H9 (cell line): ENCODE data around the gene TSC1. TPM values are rescaled to one million over a fixed set of nuclear protein-coding genes. Genes with fewer than 3 reads are reported as not detected.

ENCODE experiments used
- DNase-seq: peaks from one replicate; pipeline ENCODE4 v3.0.0-alpha.2; 2017
- H2AFZ ChIP-seq: one replicate; pipeline ENCODE4 v1.6.1; 2013; ENCODE audit warnings: mild to moderate bottlenecking, low read length, control low read depth, moderate library complexity
- H2AK5ac ChIP-seq: 2 replicates; pipeline ENCODE4 v1.6.1; 2013; ENCODE audit warnings: low read length, control low read depth, mixed read lengths; ENCODE audit not compliant: insufficient read length
- H2BK120ac ChIP-seq: one replicate; pipeline ENCODE4 v1.6.1; 2013; ENCODE audit warnings: low read depth, mild to moderate bottlenecking, low read length, control low read depth, inconsistent platforms; ENCODE audit not compliant: poor library complexity, severe bottlenecking
- H2BK12ac ChIP-seq: 2 replicates; pipeline ENCODE4 v1.6.1; 2013; ENCODE audit warnings: low read length, control low read depth, mixed read lengths, low read depth; ENCODE audit not compliant: insufficient read length
- H2BK15ac ChIP-seq: 2 replicates; pipeline ENCODE4 v1.6.1; 2013; ENCODE audit warnings: low read depth, low read length, control low read depth
- H2BK20ac ChIP-seq: one replicate; pipeline ENCODE4 v1.6.1; 2013; ENCODE audit warnings: low read depth, mild to moderate bottlenecking, low read length, control low read depth, inconsistent platforms; ENCODE audit not compliant: poor library complexity, severe bottlenecking
- H2BK5ac ChIP-seq: 2 replicates; pipeline ENCODE4 v1.6.1; 2013; ENCODE audit warnings: low read length, control low read depth, mixed read lengths; ENCODE audit not compliant: insufficient read length
- H3K14ac ChIP-seq: 2 replicates; pipeline ENCODE4 v1.6.1; 2013; ENCODE audit warnings: low read length, control low read depth; ENCODE audit not compliant: insufficient read depth
- H3K18ac ChIP-seq: 2 replicates; pipeline ENCODE4 v1.6.1; 2013; ENCODE audit warnings: low read depth, mild to moderate bottlenecking, mixed read lengths, low read length, control low read depth; ENCODE audit not compliant: insufficient read length
- H3K23ac ChIP-seq: 2 replicates; pipeline ENCODE4 v1.6.1; 2013; ENCODE audit warnings: low read length, control low read depth, mixed read lengths, low read depth; ENCODE audit not compliant: insufficient read length
- H3K23me2 ChIP-seq: 2 replicates; pipeline ENCODE4 v1.6.1; 2013; ENCODE audit warnings: low read depth, mild to moderate bottlenecking, mixed read lengths, low read length, control low read depth; ENCODE audit not compliant: insufficient read length, poor library complexity, severe bottlenecking
- H3K27ac ChIP-seq: 2 replicates; pipeline ENCODE4 v1.5.1; 2013; ENCODE audit warnings: low read length, control low read depth, mixed read lengths, low read depth; ENCODE audit not compliant: insufficient read length
- H3K27me3 ChIP-seq: 2 replicates; pipeline ENCODE4 v1.6.1; 2013; ENCODE audit warnings: low read length, control low read depth, inconsistent platforms; ENCODE audit not compliant: insufficient read depth
- H3K4ac ChIP-seq: 2 replicates; pipeline ENCODE4 v1.6.1; 2013; ENCODE audit warnings: low read depth, mild to moderate bottlenecking, control low read depth, inconsistent platforms, low read length, moderate library complexity
- H3K4me1 ChIP-seq: 2 replicates; pipeline ENCODE4 v1.6.1; 2013; ENCODE audit warnings: low read length, control low read depth, inconsistent platforms; ENCODE audit not compliant: insufficient read depth
- H3K4me2 ChIP-seq: 2 replicates; pipeline ENCODE4 v1.6.1; 2013; ENCODE audit warnings: low read length, control low read depth, mixed read lengths; ENCODE audit not compliant: insufficient read length, insufficient read depth
- H3K56ac ChIP-seq: 2 replicates; pipeline ENCODE4 v1.6.1; 2013; ENCODE audit warnings: low read depth, mild to moderate bottlenecking, mixed read lengths, low read length, control low read depth; ENCODE audit not compliant: insufficient read length
- H3K79me1 ChIP-seq: 2 replicates; pipeline ENCODE4 v1.6.1; 2013; ENCODE audit warnings: low read depth, mild to moderate bottlenecking, moderate library complexity, low read length, control low read depth, inconsistent platforms; ENCODE audit not compliant: insufficient read depth, poor library complexity, severe bottlenecking
- H3K79me2 ChIP-seq: 2 replicates; pipeline ENCODE4 v1.6.1; 2013; ENCODE audit warnings: low read length, control low read depth, inconsistent platforms; ENCODE audit not compliant: insufficient read depth
- H3K9ac ChIP-seq: 2 replicates; pipeline ENCODE4 v1.6.1; 2013; ENCODE audit warnings: low read length, control low read depth, mixed read lengths; ENCODE audit not compliant: insufficient read length; ENCODE audit errors: extremely low read depth
- H3K9me3 ChIP-seq: one replicate; pipeline ENCODE4 v1.6.1; 2013; ENCODE audit warnings: low read depth, low read length, inconsistent platforms; ENCODE audit not compliant: control insufficient read depth
- H3T11ph ChIP-seq: one replicate; pipeline ENCODE4 v1.6.1; 2013; ENCODE audit warnings: mild to moderate bottlenecking, low read length, control low read depth, inconsistent platforms
- H4K20me1 ChIP-seq: one replicate; pipeline ENCODE4 v1.6.1; 2013; ENCODE audit not compliant: control insufficient read depth, insufficient read length, insufficient read depth
- H4K5ac ChIP-seq: 2 replicates; pipeline ENCODE4 v1.6.1; 2013; ENCODE audit warnings: low read depth, mild to moderate bottlenecking, mixed read lengths, low read length, control low read depth; ENCODE audit not compliant: insufficient read length
- H4K8ac ChIP-seq: replicated peaks from 2 replicates; pipeline ENCODE4 v1.6.1; 2013; ENCODE audit warnings: low read length, control low read depth, mixed read lengths, low read depth; ENCODE audit not compliant: insufficient read length
- H4K91ac ChIP-seq: 2 replicates; pipeline ENCODE4 v1.6.1; 2013; ENCODE audit warnings: low read depth, mild to moderate bottlenecking, moderate library complexity, mixed read lengths, low read length, control low read depth; ENCODE audit not compliant: insufficient read length
- H3K27ac Mint-ChIP-seq, 3 experiments: 2 replicates in 2 of 3; 3 replicates in 1 of 3; pipeline ENCODE4 v1.8.0; 2020 to 2021; ENCODE audit warnings: mixed read lengths in 3 of 3, mild to moderate bottlenecking in 1 of 3, moderate library complexity in 1 of 3
- H3K27me3 Mint-ChIP-seq: 2 replicates; pipeline ENCODE4 v1.8.0; 2021; ENCODE audit warnings: low read depth, mild to moderate bottlenecking, moderate library complexity, mixed read lengths
- H3K36me3 Mint-ChIP-seq, 3 experiments: 2 replicates in 2 of 3; 3 replicates in 1 of 3; pipeline ENCODE4 v1.8.0; 2020 to 2021; ENCODE audit warnings: low read depth in 3 of 3, mixed read lengths in 3 of 3; ENCODE audit not compliant: insufficient read depth in 1 of 3
- H3K4me1 Mint-ChIP-seq, 2 experiments: 2 replicates each; pipeline ENCODE4 v1.8.0; 2020; ENCODE audit warnings: mixed read lengths in 2 of 2
- H3K4me3 Mint-ChIP-seq, 2 experiments: 2 replicates in 1 of 2; 3 replicates in 1 of 2; pipeline ENCODE4 v1.8.0; 2020 to 2021; ENCODE audit warnings: mild to moderate bottlenecking in 2 of 2, mixed read lengths in 2 of 2, moderate library complexity in 1 of 2
- H3K9me3 Mint-ChIP-seq, 2 experiments: 2 replicates in 1 of 2; 3 replicates in 1 of 2; pipeline ENCODE4 v1.8.0; 2020; ENCODE audit warnings: mild to moderate bottlenecking in 2 of 2, mixed read lengths in 2 of 2, moderate library complexity in 1 of 2
- CTCF ChIP-seq: fragments of 200-600 bp; sonication (generic); conservative IDR thresholded peaks from 3 replicates; pipeline ENCODE4 v1.8.0; 2021; ENCODE audit warnings: antibody characterized with exemption, mild to moderate bottlenecking
- WGBS: extraction: QIAGEN DNeasy Blood & Tissue Kit; methylation state at CpG from one replicate; pipeline ENCODE4 v1.1.7; 2013; ENCODE audit warnings: missing lambda C conversion rate, low lambda C conversion rate, mixed read lengths; ENCODE audit not compliant: insufficient read length; ENCODE audit errors: extremely low coverage; 5-methylcytosine and 5-hydroxymethylcytosine counted together
- total RNA-seq: library from RNA; stranded (reverse); gene quantifications from 2 replicates; pipeline ENCODE4 v1.2.1, GENCODE V29; 2021

TSC1 gene
- total RNA-seq, 1 experiment from 2014 or later = 32.7 TPM

- no peak overlapping the region for H4K91ac ChIP-seq
- no peak overlapping the region for H2BK20ac ChIP-seq
- no peaks in the 10 kb centered on the region for H3K4me1 ChIP-seq
- H3K27ac ChIP-seq = no peak overlapping the region
- no peak overlapping the region for H4K8ac ChIP-seq
- Mint-ChIP-seq H3K27ac (no peak overlapping the region), H3K4me3 (peak overlapping the region; percentile 74 to 82), H3K9me3 (no peaks in the 10 kb centered on the region), H3K4me1 (peaks cover 0 to 3% of the 10 kb centered on the region in 2 experiments; a peak in 1 of 4 replicates), H3K27me3 (peaks cover 47% of the 10 kb centered on the region), H3K36me3 (no peaks in the 10 kb centered on the region; a peak in 1 of 7 replicates)
- H3K4ac ChIP-seq = no peak overlapping the region
- H3K23ac ChIP-seq = no peak overlapping the region
- no CpG with 5 or more reads among the region's 14 CpGs for WGBS
- H3K79me1 ChIP-seq = no peaks in the 10 kb centered on the region
- TF ChIP-seq CTCF = no peak
- no peak overlapping the region for H2BK120ac ChIP-seq
- H2BK12ac ChIP-seq = no peak overlapping the region
- H3K18ac ChIP-seq = no peak overlapping the region
- no peak for DNase-seq
- no peaks in the 10 kb centered on the region for H3K79me2 ChIP-seq
- H3K9ac ChIP-seq = no peak overlapping the region
- no peaks in the 10 kb centered on the region for H3K9me3 ChIP-seq
- H3K27me3 ChIP-seq = no peaks in the 10 kb centered on the region
- H3T11ph ChIP-seq = no peak overlapping the region
- H2BK15ac ChIP-seq = no peak overlapping the region
- no peak overlapping the region for H3K56ac ChIP-seq
- no peak overlapping the region for H2AK5ac ChIP-seq
- no peaks in the 10 kb centered on the region for H4K20me1 ChIP-seq
- H2AFZ ChIP-seq = no peak overlapping the region
- H2BK5ac ChIP-seq = no peak overlapping the region
- peak overlapping the region; percentile 45 for H3K4me2 ChIP-seq
- no peak overlapping the region for H3K14ac ChIP-seq
- H3K23me2 ChIP-seq = peaks cover 4% of the 10 kb centered on the region
- H4K5ac ChIP-seq = no peak overlapping the region
These were observed 67.0 kb downstream of the TSC1 start for GRCh38 chr9:132877458-132877823.
